ENCODE results near the gene SERPINB6.

GRCh38 chr6:2945153-2945452 lies 26.3 kb downstream of the SERPINB6 start:
- no peak for TF ChIP-seq EZH2 (IDR thresholded peaks at IDR 0.05; ENCODE audit: borderline replicate concordance, low read length)
- TF ChIP-seq, protein P1, sequence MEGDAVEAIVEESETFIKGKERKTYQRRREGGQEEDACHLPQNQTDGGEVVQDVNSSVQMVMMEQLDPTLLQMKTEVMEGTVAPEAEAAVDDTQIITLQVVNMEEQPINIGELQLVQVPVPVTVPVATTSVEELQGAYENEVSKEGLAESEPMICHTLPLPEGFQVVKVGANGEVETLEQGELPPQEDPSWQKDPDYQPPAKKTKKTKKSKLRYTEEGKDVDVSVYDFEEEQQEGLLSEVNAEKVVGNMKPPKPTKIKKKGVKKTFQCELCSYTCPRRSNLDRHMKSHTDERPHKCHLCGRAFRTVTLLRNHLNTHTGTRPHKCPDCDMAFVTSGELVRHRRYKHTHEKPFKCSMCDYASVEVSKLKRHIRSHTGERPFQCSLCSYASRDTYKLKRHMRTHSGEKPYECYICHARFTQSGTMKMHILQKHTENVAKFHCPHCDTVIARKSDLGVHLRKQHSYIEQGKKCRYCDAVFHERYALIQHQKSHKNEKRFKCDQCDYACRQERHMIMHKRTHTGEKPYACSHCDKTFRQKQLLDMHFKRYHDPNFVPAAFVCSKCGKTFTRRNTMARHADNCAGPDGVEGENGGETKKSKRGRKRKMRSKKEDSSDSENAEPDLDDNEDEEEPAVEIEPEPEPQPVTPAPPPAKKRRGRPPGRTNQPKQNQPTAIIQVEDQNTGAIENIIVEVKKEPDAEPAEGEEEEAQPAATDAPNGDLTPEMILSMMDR (IDR thresholded peaks at IDR 0.05; ENCODE audit: low read length): no peak
